ENCODE results near the gene FAF1. TPM values are rescaled to one million over a fixed set of nuclear protein-coding genes. Genes with fewer than 3 reads are reported as not detected.
A peak's percentile ranks its signal among the peaks of the same experiment; 100 is the strongest.

Gene FAF1
- total and polyA plus RNA-seq, 2 of the 8 experiments (the other 6 are each of a cell fraction or from before 2014, with no cell fraction given) = 10.8 to 65.9 TPM

GRCh38 chr1:50415235-50416149, 544.6 kb downstream of the FAF1 start:
- H2BK5ac ChIP-seq (ENCODE audit: low read depth, low read length) = no peak overlapping the region
- H2BK120ac ChIP-seq (replicated peaks; ENCODE audit: low read depth, low read length) = no peak overlapping the region
- H2AK5ac ChIP-seq (ENCODE audit: low read depth, low read length) = no peak overlapping the region
- H3K18ac ChIP-seq (ENCODE audit: extremely low read depth, low read length) = no peak overlapping the region; the same call in 1 of the 2 replicates
- no peak overlapping the region for H2BK20ac ChIP-seq (ENCODE audit: low read length)
- no peak overlapping the region for H3K27ac ChIP-seq (ENCODE audit: low read depth, low read length)
- H3K27me3 ChIP-seq (replicated peaks in 1 of 4; ENCODE audit: control insufficient read depth in 3 of 4, extremely low read depth in 1 of 4, insufficient read depth in 3 of 4, low read length in 3 of 4) = peaks cover 76 to 84% (median 78%) of the 10 kb centered on the region in 4 experiments
- peaks cover 0 to 21% (median 13%) of the 10 kb centered on the region in 4 experiments; a peak in 5 of 7 replicates for H3K4me1 ChIP-seq (replicated peaks in 1 of 4; ENCODE audit: control insufficient read depth in 3 of 4, insufficient read depth in 4 of 4, low read length in 3 of 4)
- no peak overlapping the region for H3K9ac ChIP-seq (replicated peaks in 1 of 4; ENCODE audit: extremely low read depth in 1 of 4, low read depth in 3 of 4, low read length in 3 of 4)
- no peak overlapping the region for H3K23ac ChIP-seq (ENCODE audit: insufficient read length)
- peak in 1 of 2 experiments; percentile 64 for DNase-seq (ENCODE audit: low read depth in 1 of 2, low spot score in 2 of 2)
- peak overlapping the region in 3 of 4 experiments; percentile 33 to 58 (median 34); a peak in 6 of 8 replicates for H3K4me3 ChIP-seq (ENCODE audit: extremely low read depth in 1 of 4, insufficient read depth in 2 of 4, low read depth in 3 of 4, low read length in 4 of 4)
- no peak overlapping the region for H4K91ac ChIP-seq (replicated peaks; ENCODE audit: insufficient read length, low read length)
- no peak overlapping the region for H4K5ac ChIP-seq (ENCODE audit: insufficient read length, low read depth, low read length)
- H2BK12ac ChIP-seq (ENCODE audit: low read depth, low read length) = peak overlapping the region; percentile 68; the same call in 1 of the 2 replicates
- no peak overlapping the region for H2AFZ ChIP-seq (ENCODE audit: low read length)
- peaks cover 4% of the 10 kb centered on the region for H3K23me2 ChIP-seq (ENCODE audit: low read depth, low read length)
- H3K14ac ChIP-seq (ENCODE audit: insufficient read length) = no peak overlapping the region
- H4K8ac ChIP-seq (ENCODE audit: extremely low read depth, insufficient read depth, low read length) = peak overlapping the region; percentile 42; the same call in 1 of the 2 replicates
- H3K4ac ChIP-seq (replicated peaks; ENCODE audit: insufficient read length, low read depth, low read length) = no peak overlapping the region
- no peak for FAIRE-seq
- ChIA-PET CTCF (ENCODE audit: partially characterized antibody) (interaction anchor here (0.8 to 3.8 kb wide), 12 partner anchors 8 to 189 kb away, joined by 3 to 30 read pairs (median 6); partner anchors contain the start of gene DMRTA2), POLR2A (ENCODE audit: partially characterized antibody) (interaction anchor here (1.3 to 1.6 kb wide), 3 partner anchors 11 to 562 kb away, joined by 4 to 7 read pairs (median 4); no protein-coding TSS in a partner anchor)
- peaks cover 0 to 10% (median 0%) of the 10 kb centered on the region in 4 experiments; a peak in 1 of 8 replicates for H3K36me3 ChIP-seq (ENCODE audit: control insufficient read depth in 2 of 4, insufficient read depth in 4 of 4, low read length in 3 of 4)
- 5% methylated on average over 42 of the region's 56 CpGs; no CpG with 5 or more reads in 1 of the 2 experiments for WGBS, 2 experiments (ENCODE audit: extremely low coverage in 1 of 2, insufficient coverage in 1 of 2, insufficient read length in 1 of 2, insufficient replicate concordance in 2 of 2, low coverage in 1 of 2, low lambda C conversion rate in 2 of 2, missing lambda C conversion rate in 1 of 2)
- H3K56ac ChIP-seq (replicated peaks; ENCODE audit: insufficient read length, low read depth, low read length) = no peak overlapping the region
- peak overlapping the region; percentile 56 to 70 for H3K4me2 ChIP-seq (ENCODE audit: insufficient read depth in 1 of 2, low read depth in 2 of 2, low read length in 2 of 2)
- H3K9me3 ChIP-seq (ENCODE audit: insufficient read depth in 2 of 2, low read depth in 1 of 2, low read length in 1 of 2) = peaks cover 0 to 3% of the 10 kb centered on the region in 2 experiments; a peak in 1 of 4 replicates
- H4K20me1 ChIP-seq (replicated peaks in 1 of 2; ENCODE audit: control insufficient read depth in 1 of 2, insufficient read depth in 2 of 2, low read length in 2 of 2) = peaks cover 6 to 19% of the 10 kb centered on the region in 2 experiments
- H2BK15ac ChIP-seq (ENCODE audit: low read length) = no peak overlapping the region
- no peaks in the 10 kb centered on the region for H3K79me1 ChIP-seq (ENCODE audit: low read depth, low read length)
- H3K79me2 ChIP-seq (ENCODE audit: control insufficient read depth in 1 of 2, insufficient read depth in 2 of 2, low read length in 2 of 2) = no peaks in the 10 kb centered on the region
- TF ChIP-seq EZH2 (IDR thresholded peaks at IDR 0.05; ENCODE audit: low read depth, low read length, severe bottlenecking) = peak; percentile 99
- no peak for TF ChIP-seq EP300 (IDR thresholded peaks at IDR 0.05; ENCODE audit: borderline replicate concordance in 1 of 2, low read depth in 2 of 2, low read length in 2 of 2)
- TF ChIP-seq ASH2L (IDR thresholded peaks at IDR 0.05; ENCODE audit: low read length) = no peak
- peak; percentile 59 for TF ChIP-seq RNF2 (IDR thresholded peaks at IDR 0.05; ENCODE audit: borderline replicate concordance, low read depth, low read length, missing control alignments, poor library complexity, severe bottlenecking)
- TF ChIP-seq, protein P1, sequence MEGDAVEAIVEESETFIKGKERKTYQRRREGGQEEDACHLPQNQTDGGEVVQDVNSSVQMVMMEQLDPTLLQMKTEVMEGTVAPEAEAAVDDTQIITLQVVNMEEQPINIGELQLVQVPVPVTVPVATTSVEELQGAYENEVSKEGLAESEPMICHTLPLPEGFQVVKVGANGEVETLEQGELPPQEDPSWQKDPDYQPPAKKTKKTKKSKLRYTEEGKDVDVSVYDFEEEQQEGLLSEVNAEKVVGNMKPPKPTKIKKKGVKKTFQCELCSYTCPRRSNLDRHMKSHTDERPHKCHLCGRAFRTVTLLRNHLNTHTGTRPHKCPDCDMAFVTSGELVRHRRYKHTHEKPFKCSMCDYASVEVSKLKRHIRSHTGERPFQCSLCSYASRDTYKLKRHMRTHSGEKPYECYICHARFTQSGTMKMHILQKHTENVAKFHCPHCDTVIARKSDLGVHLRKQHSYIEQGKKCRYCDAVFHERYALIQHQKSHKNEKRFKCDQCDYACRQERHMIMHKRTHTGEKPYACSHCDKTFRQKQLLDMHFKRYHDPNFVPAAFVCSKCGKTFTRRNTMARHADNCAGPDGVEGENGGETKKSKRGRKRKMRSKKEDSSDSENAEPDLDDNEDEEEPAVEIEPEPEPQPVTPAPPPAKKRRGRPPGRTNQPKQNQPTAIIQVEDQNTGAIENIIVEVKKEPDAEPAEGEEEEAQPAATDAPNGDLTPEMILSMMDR (IDR thresholded peaks at IDR 0.05; ENCODE audit: control extremely low read depth in 1 of 3, insufficient read depth in 1 of 3, low read depth in 1 of 3, low read length in 3 of 3) = peak in 1 of 3 experiments; percentile 28; a peak in 1 of 4 replicates
- TF ChIP-seq TCF12 (IDR thresholded peaks at IDR 0.05; ENCODE audit: low read depth, low read length) = no peak
- TF ChIP-seq CHD1 (IDR thresholded peaks at IDR 0.05; ENCODE audit: low read depth, low read length) = no peak

Data from H1 (cell line).